Measurements from ENCODE around the gene ST6GAL2.

The ST6GAL2 gene

DNA sequence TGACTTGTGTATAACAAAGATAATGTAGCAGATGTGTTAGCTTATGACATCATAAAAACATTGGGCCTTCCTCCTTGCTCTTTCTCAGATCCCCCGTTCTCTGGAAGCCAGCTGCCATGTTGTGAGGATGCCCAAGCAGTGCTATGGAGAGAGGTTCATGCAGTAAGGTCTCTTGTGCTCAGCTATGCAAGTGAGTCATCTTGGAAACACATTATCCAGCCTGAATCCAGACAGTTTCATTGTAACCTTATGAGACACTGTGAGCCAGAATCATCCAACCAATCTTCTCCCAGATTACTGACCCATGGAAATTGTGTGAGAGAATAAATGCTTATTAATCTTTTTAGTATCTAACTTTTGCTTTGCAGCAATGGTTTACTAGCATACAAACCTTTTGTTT, 60.8 kb downstream of the ST6GAL2 start:
- DNase-seq: no peak

DNA sequence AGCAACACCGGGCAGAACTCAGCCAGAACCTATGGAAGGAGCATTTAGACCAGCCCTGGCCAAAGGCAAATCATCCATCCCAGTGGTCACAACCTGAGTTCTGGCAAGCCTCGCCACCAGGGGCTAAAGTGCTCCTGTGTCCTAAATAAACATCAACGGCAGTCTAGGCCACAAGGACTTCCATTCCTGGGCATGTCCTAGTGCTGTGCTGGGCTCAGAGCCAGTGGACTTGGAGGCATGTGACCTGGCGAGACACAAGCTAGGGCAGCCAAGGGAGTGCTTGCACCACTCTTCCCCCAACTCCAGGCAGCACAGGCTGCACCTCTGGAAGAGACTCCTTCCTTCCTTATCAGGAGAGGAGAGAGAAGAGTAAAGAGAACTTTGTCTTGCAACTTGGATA, 69.0 kb downstream of the ST6GAL2 start:
- no peak for DNase-seq

DNA sequence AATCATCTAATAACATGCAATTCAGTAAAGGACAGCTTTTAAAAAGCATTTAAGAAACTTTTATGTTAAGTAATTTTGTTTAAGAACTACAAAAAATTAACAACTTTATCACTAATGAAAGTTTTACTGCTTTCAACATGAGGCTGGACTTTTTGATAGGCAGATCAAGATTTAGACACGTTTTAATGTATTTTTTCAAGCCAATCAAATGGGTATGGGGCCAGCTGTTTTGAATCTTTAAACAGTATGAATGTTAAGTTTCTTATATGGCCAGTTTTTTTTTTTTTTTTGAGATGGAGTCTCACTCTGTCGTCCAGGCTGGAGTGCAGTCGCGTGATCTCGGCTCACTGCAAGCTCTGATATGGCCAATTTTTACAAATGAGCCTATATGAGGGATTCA, 73.1 kb downstream of the ST6GAL2 start:
- DNase-seq: no peak

DNA sequence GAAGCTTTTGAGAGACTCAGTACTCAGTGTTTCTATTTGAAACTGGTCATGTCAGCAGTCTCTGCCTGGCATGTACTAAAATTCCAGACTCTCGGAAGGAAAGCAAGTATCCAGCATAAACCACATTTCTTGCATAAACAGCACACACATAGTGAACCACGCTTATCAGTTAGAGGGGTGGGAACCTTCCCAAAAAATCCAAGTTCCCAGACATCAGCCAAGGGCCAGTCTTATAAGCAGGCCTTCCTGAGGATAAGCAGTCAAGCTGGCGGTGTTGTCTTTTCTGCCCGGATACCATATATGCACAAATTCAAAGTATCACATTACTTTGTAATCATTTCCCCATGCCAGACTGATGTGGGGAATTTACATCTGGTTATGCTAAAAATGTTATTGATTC, 73.6 kb downstream of the ST6GAL2 start:
- no peak for DNase-seq

DNA sequence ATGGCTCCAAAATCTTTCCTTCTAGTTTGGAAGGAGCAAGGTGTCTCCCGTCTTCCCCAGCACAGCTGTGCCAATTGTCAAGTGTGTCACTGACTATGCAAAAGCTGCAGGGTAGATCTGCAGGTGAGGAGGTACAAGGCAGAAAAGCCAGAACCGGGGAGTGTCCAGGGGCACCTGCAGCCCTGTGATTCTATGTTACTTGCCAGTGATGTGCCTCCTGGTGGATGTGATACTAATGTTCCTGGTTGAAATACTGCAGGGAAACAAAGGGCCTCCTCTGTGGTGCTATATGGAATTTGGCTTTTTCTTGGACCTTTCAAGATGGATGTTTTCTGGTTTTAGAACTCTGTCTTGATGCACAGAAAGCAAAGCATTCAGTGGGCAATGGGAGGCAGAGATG, 80.3 kb downstream of the ST6GAL2 start:
- no peak for DNase-seq

DNA sequence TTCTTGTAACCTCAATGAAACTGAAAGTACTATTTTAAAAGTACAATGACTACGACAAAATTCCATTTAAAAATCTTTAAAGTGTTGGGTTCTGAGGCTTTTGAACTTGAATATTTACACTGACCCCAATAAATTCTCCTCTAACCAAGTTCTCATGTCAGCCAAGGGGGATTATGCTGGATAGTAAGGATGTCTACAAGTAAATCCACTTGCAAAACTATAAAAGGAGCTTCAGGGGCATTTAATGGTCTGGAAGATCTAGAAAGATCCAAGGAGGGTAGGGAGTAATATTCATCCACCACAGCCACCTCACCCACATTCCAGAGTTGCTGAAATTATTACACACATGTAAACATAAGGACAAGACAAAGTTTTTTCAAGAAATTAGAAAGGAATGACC, 81.8 kb downstream of the ST6GAL2 start:
- DNase-seq: no peak

DNA sequence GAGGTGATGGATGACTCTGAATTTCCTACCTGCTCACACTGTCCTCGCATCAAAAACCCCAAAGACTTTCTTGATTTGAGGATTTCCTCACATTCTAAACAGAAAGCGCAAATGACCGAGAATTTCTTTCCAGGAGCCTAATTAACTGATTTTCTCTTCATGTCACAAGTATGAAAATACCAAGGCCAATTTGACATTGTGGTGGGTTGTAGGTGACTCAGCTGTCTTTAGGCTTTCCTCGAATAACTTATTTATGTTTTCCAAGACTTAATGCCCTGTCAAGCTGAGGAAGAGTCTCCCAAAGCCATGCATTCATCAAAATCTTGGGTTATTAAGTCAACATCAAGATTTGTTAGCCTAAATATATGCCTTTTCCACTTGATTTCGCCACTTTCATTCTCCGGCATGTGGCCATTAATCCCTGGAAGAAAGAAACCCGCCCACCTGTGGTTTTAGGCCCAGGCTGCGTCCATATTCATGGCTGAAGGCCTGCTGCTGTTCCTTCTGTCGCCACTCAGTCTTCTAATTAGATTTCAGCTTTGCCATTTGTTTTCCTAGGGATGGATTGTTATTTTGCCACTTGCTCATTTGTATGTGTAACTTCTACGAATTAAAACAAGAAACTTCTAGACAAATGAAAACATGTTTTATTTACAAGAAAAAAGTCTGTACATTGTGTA, 84.9 kb downstream of the ST6GAL2 start:
- DNase-seq: no peak

DNA sequence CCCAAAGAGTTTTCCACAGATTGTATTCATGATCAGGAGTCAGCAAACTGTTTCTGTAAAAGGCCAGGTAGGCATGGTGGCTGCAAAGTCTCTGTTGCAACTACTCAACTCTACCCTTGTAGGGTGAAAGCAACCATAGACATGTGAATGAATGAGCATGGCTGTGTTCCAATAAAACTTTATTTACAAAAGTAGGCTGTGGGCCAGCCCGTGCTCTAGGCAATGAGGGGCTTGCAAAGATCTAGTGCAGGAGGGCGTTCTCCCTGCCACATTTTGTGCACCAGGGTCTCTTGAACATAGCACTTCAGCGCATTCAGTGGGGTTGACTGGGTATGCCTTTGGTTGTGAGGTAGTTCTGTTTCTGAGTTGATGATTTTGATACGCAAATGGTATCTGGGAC, 85.8 kb downstream of the ST6GAL2 start:
- no peak for DNase-seq

DNA sequence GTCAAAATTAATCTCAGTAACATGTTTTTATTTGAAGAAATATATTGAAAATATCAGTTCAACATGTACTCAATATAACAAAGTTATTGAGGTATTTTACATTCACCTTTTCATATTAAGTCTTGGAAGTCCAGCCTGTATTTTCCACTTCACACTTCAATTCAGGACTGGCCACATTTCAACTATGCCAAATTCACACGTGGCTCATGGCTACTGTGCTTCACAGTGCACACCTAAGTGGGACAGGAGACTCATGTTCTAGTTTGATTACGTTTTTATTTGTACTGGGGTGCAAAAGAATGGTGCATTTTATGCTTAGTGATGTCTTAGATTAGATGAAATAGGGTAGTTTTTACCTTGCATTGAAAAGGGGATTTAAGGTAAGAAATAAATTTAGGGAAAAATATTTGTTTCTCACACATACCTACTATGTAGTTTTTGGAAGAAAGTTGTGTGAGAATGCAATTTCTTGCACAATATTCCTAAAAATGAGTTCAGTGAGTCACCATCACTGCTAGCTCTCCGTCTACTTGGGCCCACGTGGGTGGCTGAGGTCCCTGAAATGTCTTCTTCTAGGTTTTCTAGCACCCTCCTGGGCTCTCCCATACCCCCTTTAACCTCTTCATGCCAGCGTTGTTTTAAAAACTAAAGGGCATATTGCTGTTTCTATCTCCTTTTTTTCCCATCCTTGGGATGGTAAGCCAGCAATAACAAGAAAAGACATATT, 87.0 kb downstream of the ST6GAL2 start:
- no peak for DNase-seq

DNA sequence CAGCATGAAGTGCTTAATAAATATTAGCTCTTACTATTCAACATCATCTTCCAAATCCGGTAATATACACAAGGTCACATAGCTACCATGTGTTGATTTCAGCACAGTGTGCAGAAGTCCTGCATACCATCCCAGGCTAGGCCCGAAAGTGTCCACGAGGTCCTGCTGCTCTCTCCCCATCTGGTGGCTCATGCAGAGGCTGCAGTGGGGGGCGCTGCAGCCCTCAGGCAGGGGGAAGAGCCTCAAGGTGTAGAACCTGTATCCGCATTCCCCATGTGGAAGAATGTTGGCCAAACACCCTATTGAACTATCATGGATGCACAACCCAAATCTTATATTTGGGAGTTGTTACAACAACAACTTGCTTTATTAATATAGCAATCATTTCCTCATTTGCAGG, 88.5 kb downstream of the ST6GAL2 start:
- DNase-seq: no peak

DNA sequence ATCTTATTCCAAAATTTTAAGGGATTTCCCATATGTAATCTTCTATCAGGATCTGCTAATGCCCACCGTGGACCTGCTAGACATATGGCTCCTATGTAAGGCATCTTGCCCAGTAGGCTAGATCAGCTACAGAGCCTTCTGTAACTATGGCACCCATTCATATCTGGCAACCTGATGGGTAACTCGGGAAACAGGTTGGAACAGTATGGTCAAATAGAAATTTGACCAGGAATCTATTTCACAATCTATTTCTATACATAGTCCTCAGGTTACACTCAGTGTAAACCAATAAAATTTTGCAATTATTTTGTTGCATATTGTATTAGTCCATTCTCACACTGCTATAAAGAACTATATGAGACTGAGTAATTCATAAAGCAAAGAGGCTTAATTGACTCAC, 93.3 kb downstream of the ST6GAL2 start:
- DNase-seq: no peak

DNA sequence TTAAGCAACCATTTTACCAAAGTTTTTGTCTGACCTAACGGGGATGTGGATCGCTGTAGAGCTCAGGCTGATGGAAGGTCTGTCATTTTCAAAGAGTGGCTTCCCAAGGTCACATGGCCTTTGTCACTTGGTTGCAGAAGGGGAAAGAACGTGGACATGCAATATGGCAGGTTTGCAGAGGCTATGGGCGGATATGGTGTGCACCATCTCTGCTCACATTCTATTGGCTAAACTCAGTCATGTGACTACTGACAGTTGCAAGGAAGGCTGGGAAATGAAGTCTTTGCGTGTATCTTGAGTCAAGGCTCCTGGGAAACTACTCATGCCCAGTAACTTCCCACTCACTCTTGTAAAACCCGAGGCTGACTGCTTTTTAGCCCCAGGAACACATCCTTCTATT, 96.8 kb downstream of the ST6GAL2 start:
- DNase-seq: no peak

DNA sequence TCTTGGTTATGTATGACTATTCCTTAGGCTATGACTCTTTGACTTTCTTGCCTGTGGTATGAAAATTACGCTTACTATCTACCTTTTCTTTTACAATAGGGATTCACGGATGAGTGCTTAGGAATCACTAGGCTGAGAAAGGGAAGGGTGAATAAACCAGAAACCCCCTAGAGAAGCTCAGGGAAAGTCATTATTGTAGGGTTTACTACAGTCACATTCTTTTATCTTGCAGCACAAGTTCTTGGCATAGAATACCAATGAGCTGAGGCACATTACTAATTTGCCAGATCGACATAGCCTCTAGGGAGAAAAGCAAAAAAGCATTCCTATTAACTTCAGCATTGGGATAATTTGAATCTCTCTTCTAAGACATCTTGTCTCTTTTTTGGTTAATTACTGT, 103.3 kb downstream of the ST6GAL2 start:
- no peak for DNase-seq

DNA sequence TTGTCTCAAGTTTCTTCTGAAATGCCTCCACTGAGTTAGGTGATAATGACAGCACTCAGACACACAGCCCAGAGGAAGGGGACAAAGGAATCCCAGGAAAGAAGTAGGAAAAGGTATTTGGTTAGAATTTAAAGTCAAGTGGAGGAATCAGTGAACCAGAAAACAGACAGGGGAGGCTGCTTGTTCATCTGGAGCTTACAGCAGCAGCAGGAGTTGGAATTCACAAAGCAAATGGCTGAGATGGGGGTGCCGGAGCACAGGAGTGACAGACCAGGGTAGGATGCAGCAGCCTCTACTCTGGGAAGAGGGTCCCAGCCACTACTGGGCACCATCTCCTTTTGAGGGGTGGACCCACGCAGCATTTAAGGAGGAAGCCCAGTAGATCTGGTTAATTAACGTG, 104.8 kb downstream of the ST6GAL2 start:
- no peak for DNase-seq

DNA sequence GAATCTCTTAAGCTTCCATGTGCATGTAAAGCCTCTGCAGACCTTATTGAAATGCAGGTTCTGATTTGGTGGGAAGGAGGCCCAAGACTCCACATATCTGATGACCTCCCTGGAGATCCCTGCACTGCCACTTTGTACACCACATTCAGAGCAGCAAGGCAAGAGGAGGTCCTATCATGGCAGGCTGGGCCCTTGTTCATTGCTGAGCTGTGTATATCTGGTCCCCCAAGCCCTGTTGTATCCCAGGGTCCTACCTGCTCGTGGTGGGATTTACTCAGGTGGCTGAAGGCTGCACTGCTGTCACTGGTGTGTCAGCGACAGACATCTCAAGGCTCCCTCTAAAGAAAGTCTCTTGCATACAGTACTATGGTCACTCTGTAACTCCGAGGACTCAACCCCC, 114.2 kb downstream of the ST6GAL2 start:
- no peak for DNase-seq

DNA sequence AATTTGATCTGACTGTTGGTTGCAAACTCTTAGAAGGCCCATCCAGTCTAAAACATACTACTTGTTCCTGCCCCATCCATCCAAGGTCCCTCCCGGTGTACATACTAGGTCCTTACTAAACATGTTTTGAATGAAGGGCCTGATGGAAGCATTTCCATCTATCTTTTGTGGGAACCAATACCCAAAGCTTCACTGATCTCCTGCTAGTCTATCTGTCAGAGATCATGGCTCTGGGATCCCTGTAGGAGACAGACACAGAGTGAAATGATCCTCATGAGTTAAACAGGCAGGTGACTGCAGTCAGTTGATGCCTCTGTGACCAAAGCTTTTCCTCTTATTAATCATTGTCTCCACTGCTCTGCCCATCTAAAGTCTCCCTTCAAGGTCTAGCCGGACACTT, 115.0 kb downstream of the ST6GAL2 start:
- DNase-seq: no peak

DNA sequence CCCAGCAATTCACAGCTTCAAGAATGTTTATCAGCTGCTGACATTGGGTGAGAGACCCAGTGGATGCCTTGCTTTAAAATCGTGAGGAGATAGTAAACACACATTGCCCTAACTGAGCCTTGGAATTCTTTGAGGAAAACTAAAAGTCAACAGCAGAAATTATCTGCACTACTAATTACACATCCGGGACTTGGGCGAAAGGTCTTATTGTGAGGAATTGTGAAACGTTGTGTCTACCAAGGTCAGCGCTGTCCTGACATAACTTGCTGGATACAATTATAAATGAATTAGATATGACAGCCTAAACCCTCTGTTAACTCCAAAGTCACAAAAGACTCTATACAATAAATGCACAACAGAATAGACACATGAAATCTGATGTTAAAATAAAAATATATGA, 121.4 kb downstream of the ST6GAL2 start:
- no peak for DNase-seq

DNA sequence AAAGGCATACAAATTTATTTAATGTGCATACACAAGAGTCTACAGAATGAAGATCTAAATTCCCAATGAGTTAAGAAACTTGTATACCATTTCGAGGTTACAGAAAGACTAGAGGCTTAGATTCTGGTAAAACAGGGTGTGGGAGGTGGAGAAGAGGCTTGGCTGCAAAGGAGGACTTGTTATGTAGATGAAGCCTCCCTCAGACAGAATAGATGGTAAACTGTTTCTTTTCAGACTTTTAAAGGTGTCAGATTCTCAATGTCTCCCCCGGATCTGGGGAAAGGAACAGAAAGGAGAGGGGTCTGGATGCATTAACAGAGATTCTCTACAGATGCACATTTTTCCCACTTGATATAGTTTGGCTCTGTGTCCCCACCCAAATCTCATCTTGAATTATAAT, 126.0 kb downstream of the ST6GAL2 start:
- no peak for DNase-seq

DNA sequence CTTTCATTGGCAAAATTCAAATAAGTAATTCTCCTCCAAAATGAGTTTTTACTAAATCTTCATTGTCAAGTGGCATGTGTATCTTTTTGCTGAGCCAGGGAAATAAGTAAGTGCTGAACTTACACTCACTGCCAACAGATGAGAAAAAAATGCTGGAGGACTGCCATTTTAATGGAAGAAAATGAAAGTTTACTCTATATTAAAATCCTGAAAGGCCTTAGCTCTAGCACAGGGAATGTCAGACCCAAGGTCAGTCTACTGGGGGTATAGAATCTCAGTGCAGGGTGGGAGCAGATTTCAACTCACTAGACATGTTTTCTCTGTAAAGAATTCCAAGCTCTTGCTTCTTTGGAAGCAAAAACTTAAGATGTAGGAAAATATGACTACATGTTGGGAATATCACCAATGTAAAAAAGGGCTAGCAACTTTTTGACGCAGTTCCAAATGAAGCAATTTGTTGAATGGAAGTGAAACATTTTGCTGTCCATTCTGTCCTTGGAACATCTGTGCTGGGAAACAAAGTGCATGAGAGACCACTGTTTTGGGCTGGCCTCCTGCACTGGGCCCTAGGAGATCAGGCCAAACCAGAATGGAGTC, 127.0 kb downstream of the ST6GAL2 start:
- no peak for DNase-seq
